ENCODE data around the gene ROM1. TPM values are rescaled to one million over a fixed set of nuclear protein-coding genes. Genes with fewer than 3 reads are reported as not detected.

The ROM1 gene
- polyA plus RNA-seq, 1 donor = 4.5 TPM

GRCh38 chr11:62600367-62601121 is 12.5 kb upstream of the ROM1 start:
- peaks cover 25% of the 10 kb centered on the region for H3K4me1 ChIP-seq (ENCODE audit: control insufficient read depth, insufficient read depth, low read length)
- H3K36me3 ChIP-seq (ENCODE audit: control insufficient read depth, insufficient read depth, low read length) = peaks cover 36% of the 10 kb centered on the region
- H3K9me3 ChIP-seq (ENCODE audit: control insufficient read depth, low read depth, low read length) = peaks cover 3% of the 10 kb centered on the region
- peak overlapping the region; percentile 82 for H3K27ac ChIP-seq (ENCODE audit: low read length)
- H3K4me3 ChIP-seq (ENCODE audit: low read length) = peak overlapping the region; percentile 94
- no peaks in the 10 kb centered on the region for H3K27me3 ChIP-seq (ENCODE audit: control insufficient read depth, insufficient read depth, low read length)
- WGBS (ENCODE audit: insufficient coverage, low lambda C conversion rate) = 0% methylated on average over 2 of the region's 26 CpGs
- DNase-seq = no peak

- H3K9me3 ChIP-seq (ENCODE audit: control insufficient read depth, low read depth, low read length) = peaks cover 5% of the 10 kb centered on the region
- peak overlapping the region; percentile 82 for H3K27ac ChIP-seq (ENCODE audit: low read length)
- H3K4me3 ChIP-seq (ENCODE audit: low read length) = peak overlapping the region; percentile 94
- peaks cover 36% of the 10 kb centered on the region for H3K36me3 ChIP-seq (ENCODE audit: control insufficient read depth, insufficient read depth, low read length)
- no CpG with 5 or more reads among the region's 30 CpGs for WGBS (ENCODE audit: insufficient coverage, low lambda C conversion rate)
- peaks cover 25% of the 10 kb centered on the region for H3K4me1 ChIP-seq (ENCODE audit: control insufficient read depth, insufficient read depth, low read length)
- DNase-seq = no peak
- H3K27me3 ChIP-seq (ENCODE audit: control insufficient read depth, insufficient read depth, low read length) = no peaks in the 10 kb centered on the region
These were observed 12.0 kb upstream of the ROM1 start for GRCh38 chr11:62601122-62601371.

GRCh38 chr11:62601372-62602140 is 11.5 kb upstream of the ROM1 start, which contains the start of gene MTA2:
Gene MTA2, minus strand, starts transcription at chr11:62601865. Its CDS starts 415 bp downstream, at chr11:62601450.
- Histone ChIP-seq H3K27me3 (ENCODE audit: control insufficient read depth, insufficient read depth, low read length) (no peaks in the 10 kb centered on the region), H3K4me1 (ENCODE audit: control insufficient read depth, insufficient read depth, low read length) (peaks cover 25% of the 10 kb centered on the region), H3K9me3 (ENCODE audit: control insufficient read depth, low read depth, low read length) (peaks cover 5% of the 10 kb centered on the region), H3K27ac (ENCODE audit: low read length) (peak within 1 kb of the TSS; percentile 82), H3K36me3 (ENCODE audit: control insufficient read depth, insufficient read depth, low read length) (peaks cover 35% of the 10 kb centered on the region), H3K4me3 (ENCODE audit: low read length) (peak within 1 kb of the TSS; percentile 94)
- peak; percentile 98 to 99 for DNase-seq
- WGBS (ENCODE audit: insufficient coverage, low lambda C conversion rate) = no CpG with 5 or more reads among the region's 83 CpGs

GRCh38 chr11:62602141-62603071 is 10.7 kb upstream of the ROM1 start:
- no peaks in the 10 kb centered on the region for H3K27me3 ChIP-seq (ENCODE audit: control insufficient read depth, insufficient read depth, low read length)
- peak overlapping the region; percentile 94 for H3K4me3 ChIP-seq (ENCODE audit: low read length)

GRCh38 chr11:62603072-62603408 is 10.0 kb upstream of the ROM1 start:
- H3K36me3 ChIP-seq (ENCODE audit: control insufficient read depth, insufficient read depth, low read length) = peaks cover 30% of the 10 kb centered on the region
- H3K4me3 ChIP-seq (ENCODE audit: low read length) = peak overlapping the region; percentile 94
- no peaks in the 10 kb centered on the region for H3K27me3 ChIP-seq (ENCODE audit: control insufficient read depth, insufficient read depth, low read length)
- WGBS (ENCODE audit: insufficient coverage, low lambda C conversion rate) = no CpG with 5 or more reads among the region's 13 CpGs
- no peak for DNase-seq
- no peak overlapping the region for H3K27ac ChIP-seq (ENCODE audit: low read length)
- H3K4me1 ChIP-seq (ENCODE audit: control insufficient read depth, insufficient read depth, low read length) = peaks cover 25% of the 10 kb centered on the region
- H3K9me3 ChIP-seq (ENCODE audit: control insufficient read depth, low read depth, low read length) = peaks cover 5% of the 10 kb centered on the region

More at GRCh38 chr11:62602141-62603071, 10.7 kb upstream of the ROM1 start:
- Histone ChIP-seq H3K36me3 (ENCODE audit: control insufficient read depth, insufficient read depth, low read length) (peaks cover 34% of the 10 kb centered on the region), H3K9me3 (ENCODE audit: control insufficient read depth, low read depth, low read length) (peaks cover 5% of the 10 kb centered on the region), H3K27ac (ENCODE audit: low read length) (peak overlapping the region; percentile 80), H3K4me1 (ENCODE audit: control insufficient read depth, insufficient read depth, low read length) (peaks cover 25% of the 10 kb centered on the region)
- WGBS (ENCODE audit: insufficient coverage, low lambda C conversion rate) = no CpG with 5 or more reads among the region's 96 CpGs
- DNase-seq = peak; percentile 60 to 70

- Histone ChIP-seq H3K4me1 (ENCODE audit: control insufficient read depth, insufficient read depth, low read length) (peaks cover 25% of the 10 kb centered on the region), H3K4me3 (ENCODE audit: low read length) (no peak overlapping the region), H3K36me3 (ENCODE audit: control insufficient read depth, insufficient read depth, low read length) (peaks cover 24% of the 10 kb centered on the region), H3K9me3 (ENCODE audit: control insufficient read depth, low read depth, low read length) (peaks cover 5% of the 10 kb centered on the region), H3K27ac (ENCODE audit: low read length) (no peak overlapping the region), H3K27me3 (ENCODE audit: control insufficient read depth, insufficient read depth, low read length) (no peaks in the 10 kb centered on the region)
- no CpG with 5 or more reads among the region's 8 CpGs for WGBS (ENCODE audit: insufficient coverage, low lambda C conversion rate)
- DNase-seq = no peak
These were observed 9.2 kb upstream of the ROM1 start for GRCh38 chr11:62603776-62604299.

- WGBS (ENCODE audit: insufficient coverage, low lambda C conversion rate) = no CpG with 5 or more reads among the region's 13 CpGs
- H3K36me3 ChIP-seq (ENCODE audit: control insufficient read depth, insufficient read depth, low read length) = peaks cover 31% of the 10 kb centered on the region
- no peak overlapping the region for H3K27ac ChIP-seq (ENCODE audit: low read length)
- no peaks in the 10 kb centered on the region for H3K27me3 ChIP-seq (ENCODE audit: control insufficient read depth, insufficient read depth, low read length)
- no peak overlapping the region for H3K4me3 ChIP-seq (ENCODE audit: low read length)
- peaks cover 17% of the 10 kb centered on the region for H3K4me1 ChIP-seq (ENCODE audit: control insufficient read depth, insufficient read depth, low read length)
- peaks cover 5% of the 10 kb centered on the region for H3K9me3 ChIP-seq (ENCODE audit: control insufficient read depth, low read depth, low read length)
- DNase-seq = no peak
These were observed 8.5 kb upstream of the ROM1 start for GRCh38 chr11:62604460-62605120.

GRCh38 chr11:62605467-62605866 is 7.6 kb upstream of the ROM1 start:
- H3K27me3 ChIP-seq (ENCODE audit: control insufficient read depth, insufficient read depth, low read length) = no peaks in the 10 kb centered on the region
- WGBS (ENCODE audit: insufficient coverage, low lambda C conversion rate) = no CpG with 5 or more reads among the region's 6 CpGs
- H3K4me3 ChIP-seq (ENCODE audit: low read length) = no peak overlapping the region
- H3K4me1 ChIP-seq (ENCODE audit: control insufficient read depth, insufficient read depth, low read length) = peaks cover 9% of the 10 kb centered on the region
- no peak for DNase-seq
- peaks cover 35% of the 10 kb centered on the region for H3K36me3 ChIP-seq (ENCODE audit: control insufficient read depth, insufficient read depth, low read length)
- peaks cover 5% of the 10 kb centered on the region for H3K9me3 ChIP-seq (ENCODE audit: control insufficient read depth, low read depth, low read length)
- H3K27ac ChIP-seq (ENCODE audit: low read length) = no peak overlapping the region

GRCh38 chr11:62605902-62606301 is 7.2 kb upstream of the ROM1 start:
- Histone ChIP-seq H3K27me3 (ENCODE audit: control insufficient read depth, insufficient read depth, low read length) (no peaks in the 10 kb centered on the region), H3K4me1 (ENCODE audit: control insufficient read depth, insufficient read depth, low read length) (peaks cover 8% of the 10 kb centered on the region), H3K27ac (ENCODE audit: low read length) (no peak overlapping the region), H3K36me3 (ENCODE audit: control insufficient read depth, insufficient read depth, low read length) (peaks cover 35% of the 10 kb centered on the region), H3K4me3 (ENCODE audit: low read length) (no peak overlapping the region), H3K9me3 (ENCODE audit: control insufficient read depth, low read depth, low read length) (peaks cover 4% of the 10 kb centered on the region)
- no peak for DNase-seq
- WGBS (ENCODE audit: insufficient coverage, low lambda C conversion rate) = no CpG with 5 or more reads among the region's 15 CpGs

Data from large intestine (tissue), 3 donors.